Coronary artery (tissue), 2 donors: ENCODE data around the gene ARHGAP4.

Experiments used
- DNase-seq: peaks from one replicate; pipeline ENCODE4 v3.0.0-alpha.2; 2017; ENCODE audit warnings: low spot score
- H3K27ac ChIP-seq, 2 donors: fragments of 200-600 bp; sonication (generic); one replicate each; pipeline ENCODE4 v1.5.1; 2016 to 2019
- H3K4me3 ChIP-seq: fragments of 200-600 bp; sonication (generic); 2 replicates; pipeline ENCODE4 v1.5.1; 2016; ENCODE audit warnings: mild to moderate bottlenecking, moderate library complexity
- TF ChIP-seq, protein P1 (sequence below): fragments of 200-600 bp; sonication (generic); IDR thresholded peaks from one replicate; pipeline ENCODE4 v1.5.1; 2019; ENCODE audit warnings: antibody characterized with exemption

Gene ARHGAP4

GRCh38 chrX:153870288-153870690 lies 55.8 kb downstream of the ARHGAP4 start:
- DNase-seq, result no peak
- TF ChIP-seq, protein P1, sequence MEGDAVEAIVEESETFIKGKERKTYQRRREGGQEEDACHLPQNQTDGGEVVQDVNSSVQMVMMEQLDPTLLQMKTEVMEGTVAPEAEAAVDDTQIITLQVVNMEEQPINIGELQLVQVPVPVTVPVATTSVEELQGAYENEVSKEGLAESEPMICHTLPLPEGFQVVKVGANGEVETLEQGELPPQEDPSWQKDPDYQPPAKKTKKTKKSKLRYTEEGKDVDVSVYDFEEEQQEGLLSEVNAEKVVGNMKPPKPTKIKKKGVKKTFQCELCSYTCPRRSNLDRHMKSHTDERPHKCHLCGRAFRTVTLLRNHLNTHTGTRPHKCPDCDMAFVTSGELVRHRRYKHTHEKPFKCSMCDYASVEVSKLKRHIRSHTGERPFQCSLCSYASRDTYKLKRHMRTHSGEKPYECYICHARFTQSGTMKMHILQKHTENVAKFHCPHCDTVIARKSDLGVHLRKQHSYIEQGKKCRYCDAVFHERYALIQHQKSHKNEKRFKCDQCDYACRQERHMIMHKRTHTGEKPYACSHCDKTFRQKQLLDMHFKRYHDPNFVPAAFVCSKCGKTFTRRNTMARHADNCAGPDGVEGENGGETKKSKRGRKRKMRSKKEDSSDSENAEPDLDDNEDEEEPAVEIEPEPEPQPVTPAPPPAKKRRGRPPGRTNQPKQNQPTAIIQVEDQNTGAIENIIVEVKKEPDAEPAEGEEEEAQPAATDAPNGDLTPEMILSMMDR, result no peak
- H3K4me3 ChIP-seq, result no peak overlapping the region
- no peak overlapping the region for H3K27ac ChIP-seq

- Histone ChIP-seq H3K4me3 (no peak overlapping the region), H3K27ac (no peak overlapping the region)
- TF ChIP-seq, protein P1, result no peak
- no peak for DNase-seq
Observed at GRCh38 chrX:153869473-153870287, 56.4 kb downstream of the ARHGAP4 start.

GRCh38 chrX:153868576-153869472 lies 57.2 kb downstream of the ARHGAP4 start:
- H3K27ac ChIP-seq, result no peak overlapping the region
- H3K4me3 ChIP-seq, result no peak overlapping the region
- DNase-seq, result no peak
- TF ChIP-seq, protein P1, result no peak

GRCh38 chrX:153867671-153868070 lies 58.4 kb downstream of the ARHGAP4 start:
- Histone ChIP-seq H3K4me3 (no peak overlapping the region), H3K27ac (no peak overlapping the region)
- TF ChIP-seq, protein P1, result no peak
- no peak for DNase-seq

GRCh38 chrX:153867139-153867538 lies 58.9 kb downstream of the ARHGAP4 start:
- no peak for DNase-seq
- TF ChIP-seq, protein P1, result no peak
- no peak overlapping the region for H3K4me3 ChIP-seq
- H3K27ac ChIP-seq, result no peak overlapping the region

DNA sequence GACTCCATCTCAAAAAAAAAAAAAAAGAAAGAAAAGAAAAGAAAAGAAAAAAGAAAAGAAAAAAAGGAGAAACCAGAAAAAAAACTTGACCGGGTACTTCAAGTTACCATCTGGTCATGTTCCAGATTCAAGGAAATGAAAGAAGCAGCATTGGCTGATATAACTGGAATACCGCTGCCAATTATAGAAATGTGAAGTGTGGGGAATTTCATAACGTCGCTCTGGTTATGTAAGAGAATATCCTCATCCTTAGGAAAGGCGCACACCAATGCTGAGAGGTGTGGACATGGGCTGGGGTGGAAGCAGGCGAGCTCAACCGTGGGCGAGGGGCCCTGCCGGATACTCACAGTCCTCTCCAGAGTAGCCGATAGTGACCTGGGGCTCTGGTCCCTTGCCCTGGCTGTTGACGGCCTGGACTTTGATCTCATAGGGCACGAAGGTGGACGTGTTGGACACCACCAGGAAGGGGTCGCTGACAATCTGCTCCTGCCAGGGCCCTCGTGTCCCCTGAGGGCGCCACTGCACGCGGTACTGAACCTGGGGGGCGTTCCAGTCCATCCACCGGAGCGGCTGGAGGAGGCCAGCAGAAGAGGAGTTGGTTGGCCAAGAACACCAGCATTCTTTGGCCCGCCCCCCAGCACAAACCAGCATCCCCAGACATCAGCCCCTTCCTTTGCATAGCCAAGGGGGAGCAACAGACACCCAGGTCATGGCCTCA lies 59.6 kb downstream of the ARHGAP4 start:
- Histone ChIP-seq H3K27ac (no peak overlapping the region), H3K4me3 (no peak overlapping the region)
- DNase-seq, result no peak
- TF ChIP-seq, protein P1, result no peak
